Fibroblast of lung (primary cell): Measurements from ENCODE around the gene COBL. TPM values are rescaled to one million over a fixed set of nuclear protein-coding genes. Genes with fewer than 3 reads are reported as not detected.

Experiments used
- DNase-seq, 2 donors: peaks; one replicate each; pipeline versions ENCODE4 v3.0.0 to v3.0.0-alpha.2; 2010; ENCODE audit warnings: low read depth in 2 of 2
- H2AFZ ChIP-seq: 2 replicates; pipeline ENCODE4 v1.5.1; 2012; ENCODE audit warnings: low read length, control low read depth, inconsistent platforms
- H3K27ac ChIP-seq: 2 replicates; pipeline ENCODE4 v1.5.1; 2011; ENCODE audit warnings: low read length, control low read depth; ENCODE audit not compliant: insufficient read depth
- H3K27me3 ChIP-seq: 2 replicates; pipeline ENCODE4 v1.5.1; 2011; ENCODE audit warnings: mild to moderate bottlenecking, low read length; ENCODE audit not compliant: control insufficient read depth, insufficient read depth
- H3K36me3 ChIP-seq: 2 replicates; pipeline ENCODE4 v1.5.1; 2011; ENCODE audit warnings: low read length; ENCODE audit not compliant: control insufficient read depth, insufficient read depth
- H3K4me1 ChIP-seq: 2 replicates; pipeline ENCODE4 v1.5.1; 2011; ENCODE audit warnings: low read length; ENCODE audit not compliant: control insufficient read depth, insufficient read depth; ENCODE audit errors: extremely low read depth
- H3K4me2 ChIP-seq: 2 replicates; pipeline ENCODE4 v1.5.1; 2011; ENCODE audit warnings: low read length, control low read depth; ENCODE audit not compliant: insufficient read depth; ENCODE audit errors: extremely low read depth
- H3K4me3 ChIP-seq, 4 experiments: fragments of 200-600 bp in 1 of 4; sonication (generic) in 1 of 4; replicated peaks in 1 of 4; 2 replicates each; pipeline ENCODE4 v1.5.1; 2011 to 2016; ENCODE audit warnings: low read length in 4 of 4, low read depth in 3 of 4, mild to moderate bottlenecking in 3 of 4, control low read depth in 2 of 4, inconsistent platforms in 1 of 4, mixed read lengths in 1 of 4; ENCODE audit not compliant: insufficient read depth in 1 of 4; ENCODE audit errors: control extremely low read depth in 1 of 4
- H3K79me2 ChIP-seq: 2 replicates; pipeline ENCODE4 v1.5.1; 2012; ENCODE audit warnings: mild to moderate bottlenecking, low read length, inconsistent platforms; ENCODE audit not compliant: control insufficient read depth, insufficient read depth
- H3K9ac ChIP-seq: 2 replicates; pipeline ENCODE4 v1.5.1; 2011; ENCODE audit warnings: mild to moderate bottlenecking, low read length, control low read depth; ENCODE audit not compliant: insufficient read depth
- H3K9me3 ChIP-seq: 2 replicates; pipeline ENCODE4 v1.5.1; 2012; ENCODE audit warnings: low read depth, low read length; ENCODE audit not compliant: control insufficient read depth, insufficient read depth
- H4K20me1 ChIP-seq: 2 replicates; pipeline ENCODE4 v1.5.1; 2011; ENCODE audit warnings: low read length; ENCODE audit not compliant: control insufficient read depth, insufficient read depth; ENCODE audit errors: extremely low read depth
- CTCF ChIP-seq, 2 donors: IDR thresholded peaks in 1 of 2; conservative IDR thresholded peaks in 1 of 2; 1 replicate in 1 of 2; 2 replicates in 1 of 2; pipeline ENCODE4 v1.5.1; 2011 to 2012; ENCODE audit warnings: low read length in 2 of 2, control low read depth in 1 of 2, inconsistent platforms in 1 of 2, low read depth in 1 of 2, mild to moderate bottlenecking in 1 of 2
- EZH2 ChIP-seq: IDR thresholded peaks from 2 replicates; pipeline ENCODE4 v1.5.1; 2012; ENCODE audit warnings: low read length, control low read depth, mild to moderate bottlenecking; ENCODE audit errors: missing control alignments
- polyA plus RNA-seq, 2 donors: library from polyadenylated mRNA; depleted of rRNA in 1 of 2; stranded (reverse) in 1 of 2; unstranded in 1 of 2; fragments of >200 nt; gene quantifications; 2 replicates each; pipeline ENCODE4 v1.2.1, GENCODE V29; 2011 to 2012; ENCODE audit warnings: missing spikeins in 1 of 2
- total RNA-seq: library from RNA; depleted of rRNA; stranded (reverse); fragments of >200 nt; gene quantifications from 2 replicates; pipeline ENCODE4 v1.2.1, GENCODE V29; 2014

COBL gene
- total and polyA plus RNA-seq, 2 donors (not counting 1 experiment from before 2014, with no cell fraction given) = 0.10 to 0.33 TPM

DNA sequence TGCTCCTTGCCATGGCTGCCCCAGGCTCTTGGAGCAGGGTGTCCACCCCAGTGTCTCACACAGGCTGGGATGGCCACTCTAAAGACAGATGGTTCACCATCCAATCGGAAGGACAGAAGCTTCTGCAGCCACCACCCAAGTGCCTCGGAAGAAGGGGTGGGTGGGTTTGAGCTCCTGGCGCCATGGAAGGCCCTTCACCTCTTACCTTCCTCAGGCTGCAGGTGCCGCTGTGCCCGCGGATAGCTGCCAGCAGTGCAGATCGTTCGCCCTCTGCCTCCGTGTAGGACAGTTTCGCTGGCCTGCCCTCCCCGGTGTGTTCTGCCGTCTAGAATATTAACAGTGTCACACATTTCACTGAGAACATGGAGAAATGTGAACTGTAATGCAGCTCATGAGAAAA lies 290.3 kb downstream of the COBL start:
- no peak for DNase-seq
- H3K27me3 ChIP-seq = no peaks in the 10 kb centered on the region
- no peaks in the 10 kb centered on the region for H3K79me2 ChIP-seq
- no peaks in the 10 kb centered on the region for H3K9me3 ChIP-seq
- no peak overlapping the region for H2AFZ ChIP-seq
- no peaks in the 10 kb centered on the region for H4K20me1 ChIP-seq
- H3K4me2 ChIP-seq = no peak overlapping the region
- H3K36me3 ChIP-seq = no peaks in the 10 kb centered on the region
- TF ChIP-seq EZH2 = no peak
- no peak for TF ChIP-seq CTCF (conservative IDR thresholded peaks at IDR 0.05 in 1 of 2, IDR thresholded peaks at IDR 0.05 in 1 of 2; ENCODE audit: low read depth in 1 of 2, low read length in 2 of 2)
- no peak overlapping the region for H3K9ac ChIP-seq
- no peak overlapping the region for H3K4me3 ChIP-seq
- H3K4me1 ChIP-seq = peaks cover 13% of the 10 kb centered on the region
- no peak overlapping the region for H3K27ac ChIP-seq

- H2AFZ ChIP-seq = no peak overlapping the region
- no peak for TF ChIP-seq EZH2
- no peak for TF ChIP-seq CTCF (conservative IDR thresholded peaks at IDR 0.05 in 1 of 2, IDR thresholded peaks at IDR 0.05 in 1 of 2; ENCODE audit: low read depth in 1 of 2, low read length in 2 of 2)
- no peak for DNase-seq
- H3K4me3 ChIP-seq = no peak overlapping the region
- H3K4me1 ChIP-seq = peaks cover 11% of the 10 kb centered on the region
- H3K36me3 ChIP-seq = no peaks in the 10 kb centered on the region
- no peaks in the 10 kb centered on the region for H4K20me1 ChIP-seq
- H3K79me2 ChIP-seq = no peaks in the 10 kb centered on the region
- H3K4me2 ChIP-seq = no peak overlapping the region
- H3K9ac ChIP-seq = no peak overlapping the region
- H3K27ac ChIP-seq = no peak overlapping the region
- H3K27me3 ChIP-seq = no peaks in the 10 kb centered on the region
- no peaks in the 10 kb centered on the region for H3K9me3 ChIP-seq
These were observed 290.9 kb downstream of the COBL start for GRCh38 chr7:51025668-51026067.

- no peaks in the 10 kb centered on the region for H3K9me3 ChIP-seq
- H3K27ac ChIP-seq = no peak overlapping the region
- H3K9ac ChIP-seq = no peak overlapping the region
- peaks cover 7% of the 10 kb centered on the region for H3K4me1 ChIP-seq
- H3K4me3 ChIP-seq = no peak overlapping the region
- H3K27me3 ChIP-seq = no peaks in the 10 kb centered on the region
- H4K20me1 ChIP-seq = no peaks in the 10 kb centered on the region
- no peaks in the 10 kb centered on the region for H3K79me2 ChIP-seq
- H3K36me3 ChIP-seq = no peaks in the 10 kb centered on the region
- no peak for DNase-seq
- H3K4me2 ChIP-seq = no peak overlapping the region
- no peak overlapping the region for H2AFZ ChIP-seq
- TF ChIP-seq CTCF (conservative IDR thresholded peaks at IDR 0.05 in 1 of 2, IDR thresholded peaks at IDR 0.05 in 1 of 2; ENCODE audit: low read depth in 1 of 2, low read length in 2 of 2) = no peak
- TF ChIP-seq EZH2 = no peak
These were observed 291.7 kb downstream of the COBL start for GRCh38 chr7:51024867-51025266.
